IPS DF 6.9 (cell line): ENCODE results near the gene LRRTM4.
"Not testable (repeated sequence)": the region's sequence is repeated elsewhere in the genome, so short reads cannot be mapped to it uniquely, and the experiment has no call there.

Experiments used
- DNase-seq: peaks from one replicate; pipeline ENCODE4 v3.0.0-alpha.2; 2013; ENCODE audit warnings: low read depth, low spot score
- H3K27ac ChIP-seq: one replicate; pipeline ENCODE4 v1.5.1; 2013; ENCODE audit warnings: low read length, control low read depth
- H3K27me3 ChIP-seq: 2 replicates; pipeline ENCODE4 v1.6.1; 2013; ENCODE audit warnings: mild to moderate bottlenecking, low read length; ENCODE audit not compliant: control insufficient read depth, insufficient read depth
- H3K36me3 ChIP-seq: 2 replicates; pipeline ENCODE4 v1.6.1; 2013; ENCODE audit warnings: low read length; ENCODE audit not compliant: control insufficient read depth, insufficient read depth
- H3K4me1 ChIP-seq: 2 replicates; pipeline ENCODE4 v1.6.1; 2013; ENCODE audit warnings: low read length; ENCODE audit not compliant: control insufficient read depth, insufficient read depth
- H3K4me3 ChIP-seq: 2 replicates; pipeline ENCODE4 v1.5.1; 2013; ENCODE audit warnings: mild to moderate bottlenecking, low read length
- H3K9me3 ChIP-seq: 2 replicates; pipeline ENCODE4 v1.6.1; 2013; ENCODE audit warnings: low read length, inconsistent platforms; ENCODE audit not compliant: control insufficient read depth, insufficient read depth
- WGBS: extraction: QIAGEN DNeasy Blood & Tissue Kit; methylation state at CpG from one replicate; pipeline ENCODE4 v1.1.7; 2013; ENCODE audit warnings: mixed read lengths, missing lambda C conversion rate; ENCODE audit not compliant: insufficient read length, insufficient coverage; 5-methylcytosine and 5-hydroxymethylcytosine counted together

Gene LRRTM4

GRCh38 chr2:77191665-77192064, 330.5 kb downstream of the LRRTM4 start:
- Histone ChIP-seq H3K27ac (no peak overlapping the region), H3K27me3 (no peaks in the 10 kb centered on the region), H3K36me3 (no peaks in the 10 kb centered on the region), H3K4me1 (no peaks in the 10 kb centered on the region), H3K9me3 (no peaks in the 10 kb centered on the region), H3K4me3 (no peak overlapping the region)
- WGBS: no CpG with 5 or more reads among the region's 1 CpG
- DNase-seq: no peak

GRCh38 chr2:77190721-77191346, 331.3 kb downstream of the LRRTM4 start:
- Histone ChIP-seq H3K4me3 (no peak overlapping the region), H3K27ac (no peak overlapping the region), H3K9me3 (no peaks in the 10 kb centered on the region), H3K4me1 (no peaks in the 10 kb centered on the region), H3K27me3 (no peaks in the 10 kb centered on the region), H3K36me3 (no peaks in the 10 kb centered on the region)
- WGBS: no CpG with 5 or more reads among the region's 2 CpGs
- DNase-seq: no peak

- Histone ChIP-seq H3K4me3 (no peak overlapping the region), H3K36me3 (no peaks in the 10 kb centered on the region), H3K27me3 (no peaks in the 10 kb centered on the region), H3K9me3 (no peaks in the 10 kb centered on the region), H3K4me1 (no peaks in the 10 kb centered on the region), H3K27ac (no peak overlapping the region)
- no peak for DNase-seq
- no CpG with 5 or more reads among the region's 3 CpGs for WGBS
Observed at GRCh38 chr2:77185052-77185451, 337.1 kb downstream of the LRRTM4 start.

DNA sequence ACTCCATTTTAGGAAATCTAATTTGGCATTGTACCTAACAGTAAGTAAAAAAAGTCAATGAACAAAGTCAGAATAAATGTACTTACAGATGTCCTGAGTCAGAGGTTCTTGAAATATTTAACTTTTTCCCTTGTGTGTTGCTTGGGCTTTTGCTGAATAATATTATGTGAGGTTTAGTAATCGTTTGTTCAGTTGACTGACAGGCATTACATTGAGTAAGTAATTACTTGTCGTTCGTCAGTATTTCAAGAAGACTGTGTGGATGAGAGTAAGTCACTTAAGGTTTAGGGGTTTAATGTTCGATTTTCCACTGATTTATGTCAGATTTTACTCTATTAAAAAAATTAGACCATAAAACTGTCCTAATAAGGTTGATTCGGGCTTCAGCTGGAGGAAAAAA, 342.9 kb downstream of the LRRTM4 start:
- WGBS: 100% methylated on average over 3 of the region's 5 CpGs
- DNase-seq: no peak
- no peak overlapping the region for H3K4me3 ChIP-seq
- H3K27me3 ChIP-seq: no peaks in the 10 kb centered on the region
- no peak overlapping the region for H3K27ac ChIP-seq
- H3K36me3 ChIP-seq: no peaks in the 10 kb centered on the region
- H3K4me1 ChIP-seq: no peaks in the 10 kb centered on the region
- no peaks in the 10 kb centered on the region for H3K9me3 ChIP-seq

DNA sequence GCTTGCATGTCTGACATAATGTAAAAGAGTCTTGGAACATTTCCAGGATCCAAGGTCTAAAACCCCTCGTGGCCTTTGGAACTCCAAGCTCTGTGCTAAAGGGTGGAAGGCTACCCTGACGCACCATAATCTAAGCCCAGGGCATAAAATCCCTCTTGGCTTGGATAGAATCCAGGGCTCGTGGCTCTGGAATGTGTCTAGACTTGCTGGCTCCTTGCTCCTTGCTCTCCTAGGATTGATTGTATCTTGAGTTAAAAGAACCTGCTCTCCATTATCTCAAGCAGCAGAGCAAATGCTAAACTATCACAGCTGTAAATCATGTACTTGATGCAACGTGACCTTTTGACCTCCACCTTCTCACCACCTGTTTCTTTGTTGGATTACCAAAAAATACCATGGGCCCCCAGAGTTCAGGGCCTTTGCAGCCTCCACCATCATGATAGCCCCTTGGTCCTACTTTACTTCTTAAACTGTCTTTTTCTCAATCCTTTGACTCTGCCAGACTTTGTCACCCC, 346.9 kb downstream of the LRRTM4 start:
- H3K27me3 ChIP-seq, H3K4me1 ChIP-seq, H3K27ac ChIP-seq, DNase-seq, H3K4me3 ChIP-seq, H3K9me3 ChIP-seq, H3K36me3 ChIP-seq: not testable (repeated sequence)
- no CpG with 5 or more reads among the region's 4 CpGs for WGBS

- H3K4me3 ChIP-seq: no peak overlapping the region
- no peak overlapping the region for H3K27ac ChIP-seq
- DNase-seq: no peak
- H3K9me3 ChIP-seq: no peaks in the 10 kb centered on the region
- WGBS: no CpG with 5 or more reads among the region's 2 CpGs
- H3K36me3 ChIP-seq: no peaks in the 10 kb centered on the region
- H3K27me3 ChIP-seq: no peaks in the 10 kb centered on the region
- no peaks in the 10 kb centered on the region for H3K4me1 ChIP-seq
Observed at GRCh38 chr2:77169426-77169825, 352.8 kb downstream of the LRRTM4 start.

- H3K36me3 ChIP-seq, H3K9me3 ChIP-seq, H3K27ac ChIP-seq: not testable (repeated sequence)
Observed at GRCh38 chr2:77164021-77164420, 358.2 kb downstream of the LRRTM4 start.

DNA sequence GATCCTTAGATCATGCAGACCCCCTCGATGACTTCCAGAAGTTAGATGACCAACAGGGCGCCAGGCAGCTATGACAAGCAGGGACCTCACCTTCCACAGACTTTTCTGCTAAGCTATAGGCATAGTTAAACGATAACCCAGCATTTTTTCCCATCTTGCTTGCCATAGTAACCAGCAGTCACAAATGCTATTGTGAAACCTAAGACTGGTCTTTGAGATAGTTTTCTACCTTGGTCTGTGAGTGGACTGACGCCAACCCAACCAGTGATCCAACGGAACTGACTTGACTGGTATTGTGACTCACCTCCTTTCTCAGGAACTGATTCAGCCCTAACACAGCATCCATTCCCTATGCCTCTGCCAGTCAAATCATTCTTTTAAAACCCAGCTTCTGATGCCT, 361.2 kb downstream of the LRRTM4 start:
- no peak for DNase-seq
- no CpG with 5 or more reads among the region's 5 CpGs for WGBS
- Histone ChIP-seq H3K27ac (no peak overlapping the region), H3K4me1 (no peaks in the 10 kb centered on the region), H3K36me3 (no peaks in the 10 kb centered on the region), H3K9me3 (no peaks in the 10 kb centered on the region; the same call in 1 of the 2 replicates), H3K4me3 (no peak overlapping the region), H3K27me3 (no peaks in the 10 kb centered on the region)

More at GRCh38 chr2:77164021-77164420, 358.2 kb downstream of the LRRTM4 start:
- not testable (repeated sequence) for DNase-seq, H3K27me3 ChIP-seq, H3K4me1 ChIP-seq, H3K4me3 ChIP-seq

GRCh38 chr2:77156599-77156998, 365.6 kb downstream of the LRRTM4 start:
- no CpG with 5 or more reads among the region's 3 CpGs for WGBS
- no peak overlapping the region for H3K27ac ChIP-seq
- H3K36me3 ChIP-seq: no peaks in the 10 kb centered on the region
- no peaks in the 10 kb centered on the region for H3K9me3 ChIP-seq
- H3K27me3 ChIP-seq: no peaks in the 10 kb centered on the region
- DNase-seq: no peak
- no peak overlapping the region for H3K4me3 ChIP-seq
- no peaks in the 10 kb centered on the region for H3K4me1 ChIP-seq

DNA sequence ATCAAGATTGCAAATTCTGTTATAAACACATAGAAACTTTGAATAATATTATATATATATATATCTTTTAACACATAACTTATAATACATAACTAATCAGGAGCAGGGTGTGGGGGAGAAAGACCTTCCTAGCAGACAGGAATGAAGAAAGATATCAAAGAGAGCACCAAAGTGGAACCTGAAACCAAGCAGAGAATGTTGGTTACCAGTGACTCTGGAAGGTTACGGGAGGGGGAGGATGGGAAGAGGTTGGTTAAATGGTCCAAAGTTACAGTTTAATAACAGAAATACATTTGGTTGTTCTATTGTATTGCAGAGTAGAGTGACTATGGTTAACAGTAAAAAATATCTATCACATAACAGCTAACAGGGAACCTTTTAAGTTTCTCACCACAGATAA, 366.7 kb downstream of the LRRTM4 start:
- no CpG with 5 or more reads among the region's 1 CpG for WGBS
- H3K4me3 ChIP-seq: no peak overlapping the region
- H3K27me3 ChIP-seq: no peaks in the 10 kb centered on the region
- no peak for DNase-seq
- H3K9me3 ChIP-seq: no peaks in the 10 kb centered on the region
- no peaks in the 10 kb centered on the region for H3K4me1 ChIP-seq
- no peak overlapping the region for H3K27ac ChIP-seq
- no peaks in the 10 kb centered on the region for H3K36me3 ChIP-seq

GRCh38 chr2:77149565-77149964, 372.6 kb downstream of the LRRTM4 start:
- Histone ChIP-seq H3K36me3 (no peaks in the 10 kb centered on the region), H3K9me3 (no peaks in the 10 kb centered on the region), H3K4me1 (no peaks in the 10 kb centered on the region), H3K27ac (no peak overlapping the region), H3K4me3 (no peak overlapping the region), H3K27me3 (no peaks in the 10 kb centered on the region)
- DNase-seq: no peak
- no CpG with 5 or more reads among the region's 1 CpG for WGBS
